Transverse colon (tissue), 4 donors: ENCODE measurements around the gene CTF1. TPM values are rescaled to one million over a fixed set of nuclear protein-coding genes. Genes with fewer than 3 reads are reported as not detected.

Experiments used
- DNase-seq: peaks from one replicate; pipeline ENCODE4 v3.0.0-alpha.2; 2019
- H3K27ac ChIP-seq, 4 donors: fragments of 200-600 bp; sonication (generic); 2 replicates each; pipeline ENCODE4 v1.5.1; 2016 to 2018; ENCODE audit warnings: inconsistent platforms in 4 of 4
- H3K27me3 ChIP-seq: fragments of 200-600 bp; sonication (generic); 2 replicates; pipeline ENCODE4 v1.5.1; 2017; ENCODE audit warnings: inconsistent platforms
- H3K36me3 ChIP-seq, 4 donors: fragments of 200-600 bp; sonication (generic); 2 replicates each; pipeline ENCODE4 v1.5.1; 2017 to 2019; ENCODE audit warnings: inconsistent platforms in 4 of 4
- H3K4me1 ChIP-seq, 4 donors: fragments of 200-600 bp; sonication (generic); 2 replicates each; pipeline ENCODE4 v1.5.1; 2017 to 2020; ENCODE audit warnings: inconsistent platforms in 4 of 4
- H3K4me3 ChIP-seq, 4 donors: fragments of 200-600 bp; sonication (generic); 1 replicate in 1 of 4; 2 replicates in 3 of 4; pipeline versions ENCODE4 v1.5.1 to v1.6.1; 2017 to 2019; ENCODE audit warnings: inconsistent platforms in 4 of 4
- H3K9me3 ChIP-seq, 2 donors: fragments of 200-600 bp; sonication (generic); 2 replicates each; pipeline ENCODE4 v1.5.1; 2017 to 2019; ENCODE audit warnings: inconsistent platforms in 2 of 2
- EP300 ChIP-seq: sonication (generic); formaldehyde crosslinking; IDR thresholded peaks from one replicate; pipeline ENCODE4 v1.6.1; 2017; ENCODE audit warnings: antibody characterized with exemption, low read depth
- POLR2A ChIP-seq: fragments of 450-650 bp; IDR thresholded peaks from one replicate; pipeline ENCODE4 v1.6.1; 2016; ENCODE audit warnings: antibody characterized with exemption, mild to moderate bottlenecking, moderate library complexity
- POLR2AphosphoS5 ChIP-seq, 3 donors: sonication (generic); formaldehyde crosslinking; IDR thresholded peaks; one replicate each; pipeline ENCODE4 v1.6.1; 2016; ENCODE audit warnings: antibody characterized with exemption in 3 of 3
- WGBS, 2 donors: methylation state at CpG; one replicate each; pipeline ENCODE4 v1.1.5; 2018; ENCODE audit warnings: low coverage in 1 of 2; 5-methylcytosine and 5-hydroxymethylcytosine counted together
- in situ Hi-C, 4 donors: fragments of 200-750 bp; cut with MboI; loops; one replicate each; pipeline versions ENCODE4 v1.15.0 to v1.15.1; 2017; ENCODE audit warnings: low sequenced_read_pairs in 3 of 4, low pct_ligation_motif_present in 1 of 4, low pct_unique_long_range_greater_than_20kb in 1 of 4
- intact Hi-C: fragments of 100-400 bp; cut with DNase I; formaldehyde crosslinking; loops from one replicate; pipeline ENCODE4 v1.15.1; 2023; ENCODE audit warnings: low total_unique reads
- total RNA-seq, 4 donors: library from RNA; depleted of rRNA; stranded (reverse); fragments of >200 nt; gene quantifications; one replicate each; pipeline ENCODE4 v1.1.0, GENCODE V29; 2016
- TF ChIP-seq, protein P1 (sequence below), 5 experiments: fragments of 200-600 bp in 3 of 5; fragments of 450-650 bp in 2 of 5; sonication (generic) in 3 of 5; IDR thresholded peaks; 1 replicate in 2 of 5; 2 replicates in 3 of 5; pipeline ENCODE4 v1.5.1; 2016 to 2017; ENCODE audit warnings: antibody characterized with exemption in 5 of 5, inconsistent platforms in 3 of 5, mild to moderate bottlenecking in 2 of 5, moderate library complexity in 1 of 5

Gene CTF1
- total RNA-seq, 4 donors from 2014 or later = 0.82 to 0.95 TPM; not detected in 2

- 0 to 47% methylated on average over 1 to 6 of the region's 6 CpGs for WGBS, 2 donors
- intact Hi-C loops (loop anchor here (5.0 kb wide), 1 partner anchor 54 kb away; no protein-coding TSS in a partner anchor), in situ Hi-C loops (no loop called here)
- DNase-seq = no peak
- TF ChIP-seq EP300 (no peak), POLR2A (no peak), POLR2AphosphoS5 (IDR thresholded peaks at IDR 0.05) (no peak)
- TF ChIP-seq, protein P1, sequence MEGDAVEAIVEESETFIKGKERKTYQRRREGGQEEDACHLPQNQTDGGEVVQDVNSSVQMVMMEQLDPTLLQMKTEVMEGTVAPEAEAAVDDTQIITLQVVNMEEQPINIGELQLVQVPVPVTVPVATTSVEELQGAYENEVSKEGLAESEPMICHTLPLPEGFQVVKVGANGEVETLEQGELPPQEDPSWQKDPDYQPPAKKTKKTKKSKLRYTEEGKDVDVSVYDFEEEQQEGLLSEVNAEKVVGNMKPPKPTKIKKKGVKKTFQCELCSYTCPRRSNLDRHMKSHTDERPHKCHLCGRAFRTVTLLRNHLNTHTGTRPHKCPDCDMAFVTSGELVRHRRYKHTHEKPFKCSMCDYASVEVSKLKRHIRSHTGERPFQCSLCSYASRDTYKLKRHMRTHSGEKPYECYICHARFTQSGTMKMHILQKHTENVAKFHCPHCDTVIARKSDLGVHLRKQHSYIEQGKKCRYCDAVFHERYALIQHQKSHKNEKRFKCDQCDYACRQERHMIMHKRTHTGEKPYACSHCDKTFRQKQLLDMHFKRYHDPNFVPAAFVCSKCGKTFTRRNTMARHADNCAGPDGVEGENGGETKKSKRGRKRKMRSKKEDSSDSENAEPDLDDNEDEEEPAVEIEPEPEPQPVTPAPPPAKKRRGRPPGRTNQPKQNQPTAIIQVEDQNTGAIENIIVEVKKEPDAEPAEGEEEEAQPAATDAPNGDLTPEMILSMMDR (IDR thresholded peaks at IDR 0.05) = no peak
- H3K9me3 ChIP-seq = no peaks in the 10 kb centered on the region
- H3K36me3 ChIP-seq = no peaks in the 10 kb centered on the region
- H3K27me3 ChIP-seq = no peaks in the 10 kb centered on the region
- H3K4me3 ChIP-seq = peak overlapping the region; percentile 47 to 73 (median 58)
- peak overlapping the region; percentile 90 to 96 (median 95) for H3K27ac ChIP-seq
- H3K4me1 ChIP-seq = peaks cover 3 to 36% (median 14%) of the 10 kb centered on the region in 4 donors
Observed at GRCh38 chr16:30901201-30902028, 5.0 kb downstream of the CTF1 start.

- Histone ChIP-seq H3K27me3 (no peaks in the 10 kb centered on the region), H3K9me3 (no peaks in the 10 kb centered on the region), H3K27ac (peak overlapping the region; percentile 90 to 96 (median 95)), H3K4me3 (peak overlapping the region; percentile 55 to 73 (median 60)), H3K4me1 (peaks cover 3 to 33% (median 12%) of the 10 kb centered on the region in 4 donors), H3K36me3 (no peaks in the 10 kb centered on the region)
- DNase-seq = peak; percentile 74
- peak; percentile 45 for TF ChIP-seq POLR2A
- no peak for TF ChIP-seq EP300
- TF ChIP-seq POLR2AphosphoS5 (IDR thresholded peaks at IDR 0.05) = peak in 1 of 3 donors; percentile 24
- TF ChIP-seq, protein P1 (IDR thresholded peaks at IDR 0.05) = peak in 4 of 5 experiments; percentile 2 to 42 (median 38)
- intact Hi-C loops (loop anchor here (5.0 kb wide), 1 partner anchor 55 kb away; no protein-coding TSS in a partner anchor), in situ Hi-C loops (no loop called here)
- 12 to 77% methylated on average over 8 to 62 of the region's 99 CpGs for WGBS, 2 donors
Observed at GRCh38 chr16:30902029-30902972, 5.9 kb downstream of the CTF1 start.

GRCh38 chr16:30903002-30903401, 6.6 kb downstream of the CTF1 start:
- TF ChIP-seq POLR2AphosphoS5 (IDR thresholded peaks at IDR 0.05) (no peak), POLR2A (no peak), EP300 (no peak)
- TF ChIP-seq, protein P1 (IDR thresholded peaks at IDR 0.05) = no peak
- in situ Hi-C loops (no loop called here), intact Hi-C loops (loop anchor here (5.0 kb wide), 1 partner anchor 56 kb away; no protein-coding TSS in a partner anchor)
- Histone ChIP-seq H3K4me3 (peak overlapping the region in 1 of 4 donors; percentile 73), H3K4me1 (peaks cover 0 to 30% (median 11%) of the 10 kb centered on the region in 4 donors), H3K9me3 (no peaks in the 10 kb centered on the region), H3K36me3 (no peaks in the 10 kb centered on the region), H3K27ac (peak overlapping the region; percentile 90 to 96 (median 95)), H3K27me3 (no peaks in the 10 kb centered on the region)
- no peak for DNase-seq
- 80 to 83% methylated on average over 1 to 4 of the region's 4 CpGs for WGBS, 2 donors
